ENCODE data around the gene HMBS.
"Not testable (repeated sequence)": the region's sequence is repeated elsewhere in the genome, so short reads cannot be mapped to it uniquely, and the experiment has no call there.

The HMBS gene

DNA sequence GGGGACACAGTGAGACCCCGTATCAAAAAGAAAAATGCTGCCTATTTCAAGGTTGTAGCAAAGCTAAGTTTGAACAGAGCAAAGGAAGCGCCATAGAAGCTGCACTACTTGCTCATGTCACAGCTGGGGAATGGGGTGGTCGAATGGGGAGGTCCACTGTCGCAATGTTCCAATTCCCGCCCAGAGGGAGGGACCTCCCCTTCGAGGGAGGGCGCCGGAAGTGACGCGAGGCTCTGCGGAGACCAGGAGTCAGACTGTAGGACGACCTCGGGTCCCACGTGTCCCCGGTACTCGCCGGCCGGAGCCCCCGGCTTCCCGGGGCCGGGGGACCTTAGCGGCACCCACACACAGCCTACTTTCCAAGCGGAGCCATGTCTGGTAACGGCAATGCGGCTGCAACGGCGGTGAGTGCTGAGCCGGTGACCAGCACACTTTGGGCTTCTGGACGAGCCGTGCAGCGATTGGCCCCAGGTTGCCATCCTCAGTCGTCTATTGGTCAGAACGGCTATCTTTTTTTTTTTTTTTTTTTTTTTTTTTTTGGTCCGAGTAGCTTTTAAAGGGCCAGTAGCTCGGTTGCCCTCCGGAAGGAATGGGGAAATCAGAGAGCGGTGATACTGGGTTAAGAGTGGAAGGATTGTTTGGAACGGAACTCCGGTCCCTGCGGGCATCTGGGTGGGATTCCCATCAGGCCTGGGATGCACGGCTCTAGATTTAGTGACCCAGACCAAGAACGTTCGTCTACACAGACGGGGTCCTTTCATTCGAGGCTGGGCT, at the start of gene HMBS:
HMBS (plus strand) TSS at position 219 of the 774 bp plus-strand sequence; CDS start at position 372, 153 bp downstream.
- Histone ChIP-seq H3K36me3 (ENCODE audit: control insufficient read depth, insufficient read depth, low read length) (peaks cover 16% of the 10 kb centered on the region), H3K4me1 (ENCODE audit: control insufficient read depth, insufficient read depth, low read length) (no peaks in the 10 kb centered on the region), H3K4me3 (ENCODE audit: low read depth, low read length) (peak within 1 kb of the TSS; percentile 83), H3K9me3 (ENCODE audit: control insufficient read depth, insufficient read depth, low read length) (no peaks in the 10 kb centered on the region), H3K27me3 (ENCODE audit: control insufficient read depth, insufficient read depth, low read length) (no peaks in the 10 kb centered on the region), H3K9ac (ENCODE audit: low read depth, low read length) (peak within 1 kb of the TSS; percentile 98)

DNA sequence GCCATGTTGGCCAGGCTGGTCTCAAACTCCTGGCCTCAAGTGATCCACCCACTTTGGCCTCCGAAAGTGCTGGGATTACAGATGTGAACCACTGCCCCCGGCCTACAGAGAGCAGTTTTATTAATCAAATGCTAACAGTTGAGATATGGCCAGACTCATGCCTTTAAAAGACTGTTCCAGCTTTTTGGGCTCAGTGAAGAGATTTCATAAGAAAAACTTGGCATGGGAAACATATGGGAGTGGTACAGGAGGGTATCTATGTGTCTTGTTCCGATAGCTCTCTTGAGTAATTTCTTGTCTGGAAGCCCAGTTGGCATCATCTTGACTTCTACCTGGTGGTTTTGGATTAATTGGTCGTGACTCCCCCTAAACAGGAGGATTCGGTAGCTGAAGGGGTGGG, 45.8 kb upstream of the HMBS start:
- Histone ChIP-seq H3K4me3 (ENCODE audit: low read depth, low read length) (no peak overlapping the region), H3K4me1 (ENCODE audit: control insufficient read depth, insufficient read depth, low read length) (peaks cover 2% of the 10 kb centered on the region), H3K27me3 (ENCODE audit: control insufficient read depth, insufficient read depth, low read length) (no peaks in the 10 kb centered on the region), H3K9me3 (ENCODE audit: control insufficient read depth, insufficient read depth, low read length) (no peaks in the 10 kb centered on the region), H3K36me3 (ENCODE audit: control insufficient read depth, insufficient read depth, low read length) (no peaks in the 10 kb centered on the region), H3K9ac (ENCODE audit: low read depth, low read length) (no peak overlapping the region)

DNA sequence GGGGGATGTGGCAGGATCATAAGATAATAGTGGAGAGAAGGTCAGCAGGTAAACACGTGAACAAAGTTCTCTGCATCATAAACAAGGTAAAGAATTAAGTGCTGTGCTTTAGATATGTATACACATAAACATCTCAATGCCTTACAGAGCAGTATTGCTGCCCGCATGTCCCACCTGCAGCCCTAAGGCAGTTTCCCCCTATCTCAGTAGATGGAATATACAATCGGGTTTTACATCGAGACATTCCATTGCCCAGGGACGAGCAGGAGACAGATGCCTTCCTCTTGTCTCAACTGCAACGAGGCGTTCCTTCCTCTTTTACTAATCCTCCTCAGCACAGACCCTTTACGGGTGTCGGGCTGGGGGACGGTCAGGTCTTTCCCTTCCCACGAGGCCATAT, 45.2 kb upstream of the HMBS start:
- not testable (repeated sequence) for H3K4me1 ChIP-seq (ENCODE audit: control insufficient read depth, insufficient read depth, low read length); H3K9me3 ChIP-seq (ENCODE audit: control insufficient read depth, insufficient read depth, low read length); H3K27me3 ChIP-seq (ENCODE audit: control insufficient read depth, insufficient read depth, low read length); H3K36me3 ChIP-seq (ENCODE audit: control insufficient read depth, insufficient read depth, low read length); H3K9ac ChIP-seq (ENCODE audit: low read depth, low read length); H3K4me3 ChIP-seq (ENCODE audit: low read depth, low read length)

DNA sequence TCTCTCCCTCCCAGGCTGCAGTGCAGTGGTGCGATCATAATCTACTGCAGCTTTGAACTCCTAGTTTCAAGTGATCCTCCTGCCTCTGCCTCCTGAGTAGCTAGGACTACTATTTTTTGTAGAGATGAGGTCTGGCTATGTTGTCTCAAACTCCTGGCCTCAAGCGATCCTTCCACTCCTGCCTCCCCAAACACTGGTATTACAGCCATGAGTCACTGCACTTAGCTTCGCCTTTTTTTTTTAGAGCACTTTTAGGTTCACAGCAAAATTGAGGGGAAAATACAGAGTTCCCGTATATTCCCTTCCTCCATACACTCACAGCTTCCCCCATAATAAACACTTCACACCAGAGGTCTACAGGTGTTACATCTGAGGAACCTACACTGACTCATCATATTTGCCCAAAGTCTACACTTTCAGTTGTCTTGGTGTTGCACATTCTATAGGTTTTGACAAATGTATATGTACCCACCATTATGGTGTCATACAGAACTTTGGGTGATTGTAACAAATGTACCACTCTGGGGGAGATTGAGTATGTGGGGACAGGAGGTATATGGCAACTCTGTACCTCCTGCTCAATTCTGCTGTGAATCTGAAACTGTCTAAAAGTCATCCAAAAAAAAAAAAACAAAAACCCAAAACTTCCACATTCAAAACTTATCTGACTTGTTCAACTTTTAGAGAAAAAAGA, 42.7 kb upstream of the HMBS start:
- Histone ChIP-seq H3K36me3 (ENCODE audit: control insufficient read depth, insufficient read depth, low read length) (peaks cover 10% of the 10 kb centered on the region), H3K4me3 (ENCODE audit: low read depth, low read length) (no peak overlapping the region), H3K9me3 (ENCODE audit: control insufficient read depth, insufficient read depth, low read length) (no peaks in the 10 kb centered on the region), H3K27me3 (ENCODE audit: control insufficient read depth, insufficient read depth, low read length) (no peaks in the 10 kb centered on the region), H3K9ac (ENCODE audit: low read depth, low read length) (peak overlapping the region; percentile 24), H3K4me1 (ENCODE audit: control insufficient read depth, insufficient read depth, low read length) (peaks cover 9% of the 10 kb centered on the region)

DNA sequence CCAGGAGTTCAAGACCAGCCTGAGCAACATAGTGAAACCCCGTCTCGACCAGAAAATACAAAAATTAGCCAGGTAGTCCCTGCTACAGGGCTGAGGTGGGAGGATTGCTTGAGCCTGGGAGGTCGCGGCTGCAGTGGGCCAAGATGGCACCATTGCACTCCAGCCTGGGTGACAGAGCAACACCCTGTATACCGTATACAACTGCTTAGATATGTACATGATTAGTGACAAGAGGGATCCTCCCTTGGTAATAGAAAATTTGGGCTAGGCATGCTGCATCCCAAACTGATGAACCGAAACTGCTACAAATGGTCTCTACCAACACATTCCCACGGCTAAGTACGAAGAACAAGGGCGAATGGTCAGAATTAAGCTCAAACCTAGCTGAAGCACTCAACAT, 41.8 kb upstream of the HMBS start:
- H3K4me1 ChIP-seq (ENCODE audit: control insufficient read depth, insufficient read depth, low read length), result peaks cover 9% of the 10 kb centered on the region
- no peak overlapping the region for H3K4me3 ChIP-seq (ENCODE audit: low read depth, low read length)
- H3K9me3 ChIP-seq (ENCODE audit: control insufficient read depth, insufficient read depth, low read length), result no peaks in the 10 kb centered on the region
- H3K27me3 ChIP-seq (ENCODE audit: control insufficient read depth, insufficient read depth, low read length), result no peaks in the 10 kb centered on the region
- H3K36me3 ChIP-seq (ENCODE audit: control insufficient read depth, insufficient read depth, low read length), result peaks cover 19% of the 10 kb centered on the region
- H3K9ac ChIP-seq (ENCODE audit: low read depth, low read length), result no peak overlapping the region

DNA sequence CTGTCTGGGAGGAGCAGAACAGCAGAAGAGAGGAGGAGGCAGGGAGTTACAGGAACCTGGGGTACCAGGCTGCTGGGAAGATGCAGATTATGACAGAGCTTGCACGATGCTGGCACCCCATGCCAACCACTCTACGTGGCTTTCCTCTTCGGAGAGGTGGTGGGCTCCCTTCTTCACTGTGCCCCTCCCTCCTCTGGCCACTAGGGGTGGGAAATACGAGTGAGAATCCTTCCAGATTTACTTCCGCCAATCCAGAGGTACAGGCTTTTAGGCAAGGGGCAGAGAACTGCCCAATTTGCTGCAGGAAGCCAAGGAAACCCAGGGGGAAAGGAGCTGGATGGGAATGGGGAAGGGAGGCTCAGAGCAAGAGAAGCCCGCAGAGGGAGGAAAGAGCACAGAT, 40.0 kb upstream of the HMBS start:
- Histone ChIP-seq H3K9me3 (ENCODE audit: control insufficient read depth, insufficient read depth, low read length) (no peaks in the 10 kb centered on the region), H3K9ac (ENCODE audit: low read depth, low read length) (no peak overlapping the region), H3K36me3 (ENCODE audit: control insufficient read depth, insufficient read depth, low read length) (peaks cover 37% of the 10 kb centered on the region), H3K4me3 (ENCODE audit: low read depth, low read length) (peak overlapping the region; percentile 18), H3K27me3 (ENCODE audit: control insufficient read depth, insufficient read depth, low read length) (no peaks in the 10 kb centered on the region), H3K4me1 (ENCODE audit: control insufficient read depth, insufficient read depth, low read length) (peaks cover 9% of the 10 kb centered on the region)

DNA sequence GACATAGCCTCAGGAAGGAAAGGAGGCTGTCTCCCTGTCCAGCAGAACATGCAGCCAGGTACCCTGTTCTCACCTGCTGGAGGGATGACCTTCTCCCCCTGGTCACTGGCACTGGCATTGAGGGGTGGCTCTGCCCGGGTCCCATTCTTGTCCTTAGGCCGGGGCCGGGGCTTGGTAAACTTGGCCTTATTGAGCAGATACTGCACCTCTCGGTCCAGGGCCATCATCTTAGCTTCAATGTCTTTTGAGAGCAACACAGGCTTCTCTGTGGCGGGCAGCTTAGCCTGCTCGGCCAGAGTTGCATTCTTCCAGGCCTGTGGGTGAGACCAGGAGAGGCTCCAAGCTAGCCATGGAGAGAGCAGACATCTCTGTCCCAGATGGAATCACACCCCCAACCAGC, 38.2 kb upstream of the HMBS start:
- H3K9ac ChIP-seq (ENCODE audit: low read depth, low read length), result no peak overlapping the region
- no peaks in the 10 kb centered on the region for H3K27me3 ChIP-seq (ENCODE audit: control insufficient read depth, insufficient read depth, low read length)
- H3K4me3 ChIP-seq (ENCODE audit: low read depth, low read length), result no peak overlapping the region
- H3K36me3 ChIP-seq (ENCODE audit: control insufficient read depth, insufficient read depth, low read length), result peaks cover 50% of the 10 kb centered on the region
- no peaks in the 10 kb centered on the region for H3K9me3 ChIP-seq (ENCODE audit: control insufficient read depth, insufficient read depth, low read length)
- peaks cover 7% of the 10 kb centered on the region for H3K4me1 ChIP-seq (ENCODE audit: control insufficient read depth, insufficient read depth, low read length)

DNA sequence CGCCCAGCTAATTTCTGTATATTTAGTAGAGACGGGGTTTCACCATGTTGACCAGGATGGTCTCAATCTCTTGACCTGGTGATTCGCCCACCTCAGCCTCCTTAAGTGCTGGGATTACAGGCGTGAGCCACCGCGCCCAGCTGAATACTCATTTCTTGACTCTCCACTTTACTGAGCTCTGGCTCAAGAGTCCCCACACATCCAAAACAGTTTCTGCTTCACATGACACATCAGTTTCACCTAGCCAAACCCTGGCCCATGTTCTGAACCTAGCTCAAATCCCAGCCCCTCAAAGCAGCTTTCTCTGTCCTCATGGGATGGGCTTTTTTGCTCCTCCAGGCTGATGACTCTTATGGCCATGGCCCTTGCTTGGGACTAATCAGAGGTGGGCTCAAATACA, 37.5 kb upstream of the HMBS start:
- peaks cover 57% of the 10 kb centered on the region for H3K36me3 ChIP-seq (ENCODE audit: control insufficient read depth, insufficient read depth, low read length)
- H3K4me3 ChIP-seq (ENCODE audit: low read depth, low read length), result no peak overlapping the region
- H3K9me3 ChIP-seq (ENCODE audit: control insufficient read depth, insufficient read depth, low read length), result no peaks in the 10 kb centered on the region
- peaks cover 7% of the 10 kb centered on the region for H3K4me1 ChIP-seq (ENCODE audit: control insufficient read depth, insufficient read depth, low read length)
- H3K9ac ChIP-seq (ENCODE audit: low read depth, low read length), result no peak overlapping the region
- no peaks in the 10 kb centered on the region for H3K27me3 ChIP-seq (ENCODE audit: control insufficient read depth, insufficient read depth, low read length)

DNA sequence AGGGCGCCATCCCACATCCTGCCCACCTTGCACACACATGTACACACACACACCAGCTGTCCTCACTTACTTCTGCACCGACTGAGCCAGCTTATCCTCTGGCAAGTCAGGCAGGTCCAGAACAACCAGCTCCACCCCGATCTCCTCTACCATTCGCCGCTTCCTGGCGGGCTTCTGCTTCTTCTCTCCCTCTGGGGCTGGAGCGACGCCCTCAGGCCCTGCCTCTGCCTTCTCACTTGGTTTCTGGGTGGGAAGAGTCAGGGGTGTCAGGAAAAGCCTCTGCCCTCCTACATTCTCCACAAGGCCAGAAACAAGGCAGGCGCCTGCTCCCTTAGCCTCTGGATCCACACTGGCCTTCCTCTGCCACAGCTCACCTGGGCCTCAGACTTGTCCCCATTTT, 36.0 kb upstream of the HMBS start:
- H3K27me3 ChIP-seq (ENCODE audit: control insufficient read depth, insufficient read depth, low read length), result no peaks in the 10 kb centered on the region
- H3K36me3 ChIP-seq (ENCODE audit: control insufficient read depth, insufficient read depth, low read length), result peaks cover 71% of the 10 kb centered on the region
- no peak overlapping the region for H3K4me3 ChIP-seq (ENCODE audit: low read depth, low read length)
- H3K9me3 ChIP-seq (ENCODE audit: control insufficient read depth, insufficient read depth, low read length), result no peaks in the 10 kb centered on the region
- H3K4me1 ChIP-seq (ENCODE audit: control insufficient read depth, insufficient read depth, low read length), result peaks cover 7% of the 10 kb centered on the region
- no peak overlapping the region for H3K9ac ChIP-seq (ENCODE audit: low read depth, low read length)

DNA sequence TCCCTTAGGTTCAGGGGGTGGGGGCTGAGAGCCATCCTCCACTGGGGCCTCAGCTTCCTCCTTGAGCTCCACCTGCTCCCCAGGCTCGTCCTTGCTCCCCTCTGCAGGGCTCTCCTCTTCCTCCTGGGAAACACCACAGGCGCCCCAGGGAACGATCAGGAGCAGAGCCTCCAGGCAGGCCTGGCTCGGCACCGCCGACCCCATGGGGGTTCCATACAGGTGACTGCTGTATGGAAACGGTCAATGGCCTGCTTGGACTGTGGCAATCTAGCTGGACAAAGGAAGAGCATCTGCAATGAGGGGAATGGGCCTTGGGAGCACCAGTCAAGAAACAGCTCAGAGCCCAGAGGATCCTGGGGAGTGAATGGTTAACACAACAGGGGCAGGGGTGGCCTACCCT, 35.6 kb upstream of the HMBS start:
- Histone ChIP-seq H3K36me3 (ENCODE audit: control insufficient read depth, insufficient read depth, low read length) (peaks cover 75% of the 10 kb centered on the region), H3K27me3 (ENCODE audit: control insufficient read depth, insufficient read depth, low read length) (no peaks in the 10 kb centered on the region), H3K4me3 (ENCODE audit: low read depth, low read length) (no peak overlapping the region), H3K9ac (ENCODE audit: low read depth, low read length) (no peak overlapping the region), H3K9me3 (ENCODE audit: control insufficient read depth, insufficient read depth, low read length) (no peaks in the 10 kb centered on the region), H3K4me1 (ENCODE audit: control insufficient read depth, insufficient read depth, low read length) (peaks cover 7% of the 10 kb centered on the region)

DNA sequence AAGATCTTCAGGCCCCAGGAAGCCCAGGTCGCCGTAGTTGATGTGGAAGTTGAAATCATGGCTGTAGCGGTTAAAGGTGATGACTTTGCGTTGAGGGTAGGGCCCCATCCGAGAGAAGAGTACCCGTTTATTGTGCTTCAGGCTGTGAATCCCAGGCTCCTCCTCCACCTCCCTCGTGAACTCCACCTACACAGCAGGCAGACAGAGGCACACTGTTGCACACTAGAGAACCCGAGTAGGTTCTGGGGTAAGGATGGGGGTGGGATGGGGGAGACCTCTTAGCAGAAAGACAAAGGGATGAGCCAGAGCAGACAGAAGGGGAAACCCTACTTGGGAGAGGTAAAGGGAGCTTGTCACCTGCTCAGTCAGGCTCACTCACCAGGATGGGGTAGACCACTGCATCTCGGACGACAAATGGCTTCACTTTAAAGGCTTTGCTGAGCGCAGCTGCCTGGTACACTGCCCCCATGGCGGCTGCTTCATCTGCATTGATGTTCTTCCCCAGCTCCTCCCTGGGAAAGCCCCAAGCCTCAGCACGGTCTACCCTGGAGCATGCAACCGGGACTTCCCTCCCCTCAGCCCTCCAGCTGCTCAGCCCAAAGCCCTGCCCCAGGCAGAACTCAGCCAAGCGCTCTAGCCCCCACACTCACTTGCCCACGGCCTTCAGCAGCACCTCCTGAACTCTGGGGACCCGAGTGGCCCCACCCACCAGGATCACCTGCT, 33.1 kb upstream of the HMBS start:
- Histone ChIP-seq H3K9ac (ENCODE audit: low read depth, low read length) (no peak overlapping the region), H3K27me3 (ENCODE audit: control insufficient read depth, insufficient read depth, low read length) (no peaks in the 10 kb centered on the region), H3K4me1 (ENCODE audit: control insufficient read depth, insufficient read depth, low read length) (peaks cover 3% of the 10 kb centered on the region), H3K9me3 (ENCODE audit: control insufficient read depth, insufficient read depth, low read length) (no peaks in the 10 kb centered on the region), H3K36me3 (ENCODE audit: control insufficient read depth, insufficient read depth, low read length) (peaks cover 83% of the 10 kb centered on the region), H3K4me3 (ENCODE audit: low read depth, low read length) (no peak overlapping the region)

Measured in iPS-15b (cell line).